Measurements from ENCODE around the gene PDE3A.

- TF ChIP-seq CTCF (IDR thresholded peaks at IDR 0.05) (no peak), EP300 (IDR thresholded peaks at IDR 0.05; ENCODE audit: low read depth) (no peak), POLR2A (IDR thresholded peaks at IDR 0.05) (no peak)
These were observed 2.7 kb downstream of the PDE3A start for GRCh38 chr12:20370866-20371519.

All from transverse colon (tissue), 3 donors.